PC-3 (cell line): Measurements from ENCODE around the gene SCD5. TPM values are rescaled to one million over a fixed set of nuclear protein-coding genes. Genes with fewer than 3 reads are reported as not detected.

ENCODE experiments used
- ATAC-seq: fragments of 200-7000 bp; cut with Tn5 transposase; 2 replicates; pipeline ENCODE4 v1.9.1; 2020; ENCODE audit warnings: mild to moderate bottlenecking, moderate library complexity
- BruUV-seq: library from RNA; stranded (reverse); fragments of 400-500 nt; replicated peaks from 2 replicates; lab custom pipeline; 2021; lab: Mats Ljungman, UMichigan
- CTCF ChIA-PET: fragments of 300-600 bp; sonication (Branson Sonifier 250); formaldehyde crosslinking; loops from one replicate; lab custom pipeline; 2022; ENCODE audit warnings: antibody characterized with exemption; lab: Charles Lee
- POLR2A ChIA-PET: fragments of 300-600 bp; sonication (Branson Sonifier 250); formaldehyde crosslinking; loops from one replicate; lab custom pipeline; 2022; ENCODE audit warnings: antibody characterized with exemption; ENCODE audit not compliant: unreplicated experiment; lab: Charles Lee
- DNase-seq: peaks from one replicate; pipeline ENCODE4 v3.0.0-alpha.2; 2015
- H2AFZ ChIP-seq: fragments of 300-600 bp; sonication (generic); 2 replicates; pipeline ENCODE4 v1.6.0; 2016; ENCODE audit warnings: antibody characterized with exemption, low read length
- H3F3A ChIP-seq: fragments of 300-600 bp; sonication (generic); one replicate; pipeline ENCODE4 v1.6.0; 2017; ENCODE audit warnings: antibody characterized with exemption, low read length, control low read depth, mild to moderate bottlenecking; ENCODE audit not compliant: unreplicated experiment
- H3K27ac ChIP-seq: fragments of 300-600 bp; sonication (generic); 2 replicates; pipeline ENCODE4 v1.5.1; 2016; ENCODE audit warnings: mild to moderate bottlenecking, low read length
- H3K27me3 ChIP-seq: fragments of 300-600 bp; sonication (generic); 2 replicates; pipeline ENCODE4 v1.6.1; 2016; ENCODE audit warnings: low read length, mixed read lengths
- H3K36me3 ChIP-seq: fragments of 300-600 bp; sonication (generic); 2 replicates; pipeline ENCODE4 v1.6.1; 2016; ENCODE audit warnings: low read depth, mixed run types, low read length, mixed read lengths
- H3K4me1 ChIP-seq: fragments of 300-600 bp; sonication (generic); 2 replicates; pipeline ENCODE4 v1.5.1; 2016; ENCODE audit warnings: low read length; ENCODE audit not compliant: insufficient read depth
- H3K4me2 ChIP-seq: fragments of 300-600 bp; sonication (generic); 2 replicates; pipeline ENCODE4 v1.6.0; 2016; ENCODE audit warnings: low read length
- H3K4me3 ChIP-seq: fragments of 300-600 bp; sonication (generic); 2 replicates; pipeline ENCODE4 v1.5.1; 2016; ENCODE audit warnings: mild to moderate bottlenecking, low read length, mixed read lengths
- H3K79me2 ChIP-seq: fragments of 300-600 bp; sonication (generic); 2 replicates; pipeline ENCODE4 v1.6.1; 2017; ENCODE audit warnings: low read length, mixed read lengths
- H3K9ac ChIP-seq: fragments of 300-600 bp; sonication (generic); 2 replicates; pipeline ENCODE4 v1.6.0; 2016; ENCODE audit warnings: mild to moderate bottlenecking, low read length
- H3K9me2 ChIP-seq: fragments of 300-600 bp; sonication (generic); replicated peaks from 2 replicates; pipeline ENCODE4 v1.6.1; 2016; ENCODE audit warnings: mixed run types, low read length, mixed read lengths
- H3K9me3 ChIP-seq: fragments of 300-600 bp; sonication (generic); 2 replicates; pipeline ENCODE4 v1.6.1; 2016; ENCODE audit warnings: low read length, mixed read lengths
- H4K20me1 ChIP-seq: fragments of 300-600 bp; sonication (generic); 2 replicates; pipeline ENCODE4 v1.6.1; 2016; ENCODE audit warnings: low read length, mixed read lengths
- EZH2 ChIP-seq: fragments of 300-600 bp; sonication (generic); IDR thresholded peaks from one replicate; pipeline ENCODE4 v1.6.1; 2017; ENCODE audit warnings: antibody characterized with exemption, mild to moderate bottlenecking, low read length; ENCODE audit not compliant: unreplicated experiment
- EZH2phosphoT487 ChIP-seq: fragments of 300-600 bp; sonication (generic); IDR thresholded peaks from 2 replicates; pipeline ENCODE4 v1.6.1; 2018; ENCODE audit warnings: mild to moderate bottlenecking, antibody characterized with exemption, low read length, borderline replicate concordance
- intact Hi-C: fragments of 100-400 bp; cut with micrococcal nuclease; formaldehyde crosslinking; loops from 2 replicates; pipeline ENCODE4 v1.9.0; 2023
- total RNA-seq: library from RNA; depleted of rRNA; stranded (reverse); fragments of >200 nt; gene quantifications from 2 replicates; pipeline ENCODE4 v1.2.3, GENCODE V29; 2014
- TF ChIP-seq, protein P1 (sequence below): fragments of 300-600 bp; sonication (generic); conservative IDR thresholded peaks from 2 replicates; pipeline ENCODE4 v1.5.1; 2017; ENCODE audit warnings: antibody characterized with exemption, low read depth, mild to moderate bottlenecking, low read length

The SCD5 gene
- total RNA-seq, 1 experiment from 2014 or later, result 3.8 TPM

DNA sequence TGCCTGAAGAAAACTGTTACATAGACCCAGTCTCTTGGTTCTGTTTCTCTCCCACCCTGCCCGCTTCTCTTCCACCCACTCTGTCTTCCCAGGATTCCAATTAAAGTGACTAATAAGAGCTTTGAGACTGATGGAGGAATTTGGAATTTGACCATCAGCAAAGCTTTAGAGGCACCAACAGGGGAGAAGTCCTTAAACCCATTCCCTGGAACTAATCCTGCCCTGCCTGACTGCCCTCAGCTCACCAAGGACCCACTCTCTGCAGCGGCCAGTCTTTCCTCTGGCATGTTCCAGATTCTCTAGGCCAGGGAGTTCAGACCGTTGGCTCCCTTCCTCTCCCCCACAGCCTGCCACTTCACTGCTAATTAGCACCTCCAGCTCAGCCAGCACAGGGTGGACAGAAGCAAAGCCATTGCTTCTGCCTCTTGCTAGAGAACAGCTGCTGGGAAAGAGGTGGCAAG lies 23.9 kb downstream of the SCD5 start:
- Histone ChIP-seq H3K9me3 (no peaks in the 10 kb centered on the region), H3K36me3 (no peaks in the 10 kb centered on the region), H3K4me1 (no peaks in the 10 kb centered on the region), H3K27me3 (no peaks in the 10 kb centered on the region), H3K27ac (no peak overlapping the region), H2AFZ (no peak overlapping the region), H3F3A (no peaks in the 10 kb centered on the region), H3K4me2 (no peak overlapping the region), H3K9me2 (no peaks in the 10 kb centered on the region), H3K79me2 (no peaks in the 10 kb centered on the region), H3K9ac (no peak overlapping the region), H3K4me3 (no peak overlapping the region), H4K20me1 (no peaks in the 10 kb centered on the region)
- TF ChIP-seq EZH2phosphoT487, result no peak
- no peak for TF ChIP-seq EZH2
- TF ChIP-seq, protein P1, sequence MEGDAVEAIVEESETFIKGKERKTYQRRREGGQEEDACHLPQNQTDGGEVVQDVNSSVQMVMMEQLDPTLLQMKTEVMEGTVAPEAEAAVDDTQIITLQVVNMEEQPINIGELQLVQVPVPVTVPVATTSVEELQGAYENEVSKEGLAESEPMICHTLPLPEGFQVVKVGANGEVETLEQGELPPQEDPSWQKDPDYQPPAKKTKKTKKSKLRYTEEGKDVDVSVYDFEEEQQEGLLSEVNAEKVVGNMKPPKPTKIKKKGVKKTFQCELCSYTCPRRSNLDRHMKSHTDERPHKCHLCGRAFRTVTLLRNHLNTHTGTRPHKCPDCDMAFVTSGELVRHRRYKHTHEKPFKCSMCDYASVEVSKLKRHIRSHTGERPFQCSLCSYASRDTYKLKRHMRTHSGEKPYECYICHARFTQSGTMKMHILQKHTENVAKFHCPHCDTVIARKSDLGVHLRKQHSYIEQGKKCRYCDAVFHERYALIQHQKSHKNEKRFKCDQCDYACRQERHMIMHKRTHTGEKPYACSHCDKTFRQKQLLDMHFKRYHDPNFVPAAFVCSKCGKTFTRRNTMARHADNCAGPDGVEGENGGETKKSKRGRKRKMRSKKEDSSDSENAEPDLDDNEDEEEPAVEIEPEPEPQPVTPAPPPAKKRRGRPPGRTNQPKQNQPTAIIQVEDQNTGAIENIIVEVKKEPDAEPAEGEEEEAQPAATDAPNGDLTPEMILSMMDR, result no peak
- DNase-seq (no peak), ATAC-seq (no peak)
- POLR2A ChIA-PET, result no interaction called here
- BruUV-seq, result no TSS peak
- CTCF ChIA-PET, result no interaction called here
- intact Hi-C loops, result no loop called here

DNA sequence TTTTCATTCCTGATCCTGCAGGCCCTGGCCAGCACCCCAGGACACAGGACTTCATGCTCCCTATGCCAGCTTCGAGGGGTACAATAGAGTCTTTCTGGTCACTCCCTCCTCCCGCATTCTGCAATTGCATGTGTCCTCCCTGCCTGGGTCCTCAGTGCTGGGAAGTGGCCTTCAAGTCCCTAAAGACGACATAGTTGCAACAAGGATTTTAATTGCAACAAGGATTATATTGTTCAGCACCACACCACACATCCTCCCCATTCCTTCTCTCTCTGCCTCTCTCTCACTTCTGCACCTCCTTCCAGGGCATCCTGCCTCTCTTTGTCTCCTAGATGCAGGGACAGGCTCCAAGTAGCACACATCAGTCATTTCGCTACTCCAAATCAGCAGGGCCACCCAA lies 25.5 kb downstream of the SCD5 start:
- H3K27ac ChIP-seq, result no peak overlapping the region
- no peak overlapping the region for H3K4me3 ChIP-seq
- no peaks in the 10 kb centered on the region for H3F3A ChIP-seq
- ChIA-PET POLR2A (no interaction called here), CTCF (no interaction called here)
- DNase-seq, result no peak
- ATAC-seq, result no peak
- H3K4me2 ChIP-seq, result no peak overlapping the region
- H4K20me1 ChIP-seq, result no peaks in the 10 kb centered on the region
- intact Hi-C loops, result no loop called here
- no peaks in the 10 kb centered on the region for H3K27me3 ChIP-seq
- BruUV-seq, result no TSS peak
- no peaks in the 10 kb centered on the region for H3K36me3 ChIP-seq
- no peaks in the 10 kb centered on the region for H3K79me2 ChIP-seq
- no peak for TF ChIP-seq EZH2
- H3K9me3 ChIP-seq, result no peaks in the 10 kb centered on the region
- no peak overlapping the region for H2AFZ ChIP-seq
- no peaks in the 10 kb centered on the region for H3K4me1 ChIP-seq
- H3K9me2 ChIP-seq, result no peaks in the 10 kb centered on the region
- H3K9ac ChIP-seq, result no peak overlapping the region

DNA sequence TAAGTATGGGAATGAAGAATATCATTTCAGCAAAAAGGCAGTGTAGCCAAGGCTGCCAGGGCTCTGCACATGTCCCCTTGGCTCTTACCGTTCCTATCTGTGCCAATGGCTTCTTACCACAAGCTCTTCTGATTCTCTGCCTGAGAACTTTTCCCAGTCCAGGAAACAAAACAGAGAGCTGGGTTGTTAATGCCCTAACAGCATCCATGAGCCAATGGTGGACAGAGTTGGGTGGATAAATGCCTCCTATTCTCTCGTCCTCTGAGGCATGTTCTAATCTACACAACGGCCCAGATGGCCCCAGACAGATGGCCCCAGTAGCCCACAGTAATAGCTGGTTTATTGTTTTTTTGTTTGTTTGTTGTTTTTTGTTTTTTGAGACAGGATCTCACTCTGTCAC lies 28.0 kb downstream of the SCD5 start:
- Histone ChIP-seq H3K4me1 (no peaks in the 10 kb centered on the region), H3F3A (no peaks in the 10 kb centered on the region), H3K36me3 (no peaks in the 10 kb centered on the region), H3K4me2 (no peak overlapping the region), H3K79me2 (no peaks in the 10 kb centered on the region), H3K4me3 (no peak overlapping the region), H3K9me3 (no peaks in the 10 kb centered on the region), H2AFZ (no peak overlapping the region), H3K9me2 (no peaks in the 10 kb centered on the region), H3K27me3 (no peaks in the 10 kb centered on the region), H4K20me1 (no peaks in the 10 kb centered on the region), H3K27ac (no peak overlapping the region), H3K9ac (no peak overlapping the region)
- ATAC-seq, result no peak
- no peak for DNase-seq
- ChIA-PET POLR2A (no interaction called here), CTCF (no interaction called here)
- BruUV-seq, result no TSS peak
- intact Hi-C loops, result no loop called here
- TF ChIP-seq, protein P1, result no peak
- TF ChIP-seq EZH2phosphoT487 (no peak), EZH2 (no peak)
